Effector memory CD4-positive, alpha-beta T cell (primary cell): ENCODE data around the gene SMIM23.
"Not testable (repeated sequence)": the region's sequence is repeated elsewhere in the genome, so short reads cannot be mapped to it uniquely, and the experiment has no call there.

Experiments used
- DNase-seq, 3 donors: peaks; one replicate each; pipeline ENCODE4 v3.0.0-alpha.2; 2020
- H3K27ac ChIP-seq: 2 replicates; pipeline ENCODE4 v1.7.0; 2013; ENCODE audit warnings: mild to moderate bottlenecking, low read length, moderate library complexity; ENCODE audit not compliant: insufficient read depth, poor library complexity, severe bottlenecking
- H3K27me3 ChIP-seq: replicated peaks from 2 replicates; pipeline ENCODE4 v1.7.0; 2013; ENCODE audit warnings: mild to moderate bottlenecking, low read length; ENCODE audit not compliant: insufficient read depth, control insufficient read depth, poor library complexity, severe bottlenecking
- H3K36me3 ChIP-seq: 2 replicates; pipeline ENCODE4 v1.7.0; 2013; ENCODE audit warnings: mild to moderate bottlenecking, low read length, moderate library complexity; ENCODE audit not compliant: control insufficient read depth, insufficient read depth
- H3K4me1 ChIP-seq: 2 replicates; pipeline ENCODE4 v1.7.0; 2013; ENCODE audit warnings: low read length, mild to moderate bottlenecking; ENCODE audit not compliant: control insufficient read depth, insufficient read depth, poor library complexity, severe bottlenecking
- H3K4me3 ChIP-seq: 2 replicates; pipeline ENCODE4 v1.7.0; 2013; ENCODE audit warnings: low read length, low read depth, mild to moderate bottlenecking; ENCODE audit not compliant: insufficient read depth, poor library complexity, severe bottlenecking
- H3K9me3 ChIP-seq: 2 replicates; pipeline ENCODE4 v1.7.0; 2013; ENCODE audit warnings: mild to moderate bottlenecking, low read length, moderate library complexity; ENCODE audit not compliant: control insufficient read depth

The SMIM23 gene

GRCh38 chr5:171770153-171770552 lies 15.5 kb upstream of the SMIM23 start:
- H3K9me3 ChIP-seq = no peaks in the 10 kb centered on the region
- H3K27me3 ChIP-seq = no peaks in the 10 kb centered on the region
- no peak overlapping the region for H3K4me3 ChIP-seq

GRCh38 chr5:171771856-171772255 lies 13.8 kb upstream of the SMIM23 start:
- Histone ChIP-seq H3K4me3 (no peak overlapping the region), H3K27me3 (no peaks in the 10 kb centered on the region), H3K36me3 (no peaks in the 10 kb centered on the region), H3K4me1 (no peaks in the 10 kb centered on the region), H3K9me3 (no peaks in the 10 kb centered on the region), H3K27ac (no peak overlapping the region)
- no peak for DNase-seq

More at GRCh38 chr5:171770153-171770552, 15.5 kb upstream of the SMIM23 start:
- Histone ChIP-seq H3K4me1 (no peaks in the 10 kb centered on the region), H3K36me3 (no peaks in the 10 kb centered on the region), H3K27ac (no peak overlapping the region)
- DNase-seq = no peak

DNA sequence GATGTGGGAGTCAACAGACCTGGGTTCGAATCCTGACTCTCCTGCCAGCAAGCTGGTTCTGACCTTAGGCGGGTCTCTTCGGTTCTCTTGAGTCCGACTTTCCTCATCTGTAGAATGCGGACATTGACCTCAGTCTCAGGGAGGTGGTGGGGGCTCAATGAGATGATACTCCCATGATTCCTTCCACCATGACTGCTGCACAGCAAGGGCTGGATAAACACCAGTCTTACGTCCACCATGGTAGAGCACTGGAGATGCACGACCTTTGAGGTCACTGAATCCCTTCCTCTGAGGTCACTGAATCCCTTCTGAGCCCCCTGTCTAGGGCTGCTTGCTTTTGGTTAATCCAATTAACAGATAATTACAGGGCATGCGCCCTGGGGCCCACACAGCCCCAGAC lies 12.5 kb upstream of the SMIM23 start:
- no peak overlapping the region for H3K27ac ChIP-seq
- H3K4me3 ChIP-seq = no peak overlapping the region
- no peaks in the 10 kb centered on the region for H3K9me3 ChIP-seq
- H3K27me3 ChIP-seq = no peaks in the 10 kb centered on the region
- no peaks in the 10 kb centered on the region for H3K4me1 ChIP-seq
- no peaks in the 10 kb centered on the region for H3K36me3 ChIP-seq
- no peak for DNase-seq

DNA sequence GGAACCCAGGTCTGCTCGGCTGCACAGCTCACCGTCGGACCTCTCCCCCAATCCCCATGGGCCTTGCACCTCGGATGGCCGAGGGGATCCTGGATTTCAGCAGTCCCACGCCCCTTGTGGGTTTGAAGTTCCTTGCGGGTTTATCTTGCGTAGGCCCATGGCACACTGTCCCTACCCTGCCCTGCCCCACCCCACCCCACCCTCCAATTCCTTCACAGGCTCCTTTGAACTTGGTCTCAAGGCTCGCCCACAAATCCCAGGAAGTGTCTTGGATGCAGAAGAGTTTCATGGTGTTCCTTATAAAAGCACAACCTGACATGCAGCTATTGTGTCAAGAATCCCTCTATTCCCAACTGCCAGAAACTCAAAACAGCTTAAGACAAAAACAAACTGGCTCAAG lies 11.2 kb upstream of the SMIM23 start:
- Histone ChIP-seq H3K4me3 (no peak overlapping the region), H3K9me3 (no peaks in the 10 kb centered on the region), H3K36me3 (no peaks in the 10 kb centered on the region), H3K27ac (no peak overlapping the region), H3K27me3 (no peaks in the 10 kb centered on the region), H3K4me1 (no peaks in the 10 kb centered on the region)
- DNase-seq = no peak

DNA sequence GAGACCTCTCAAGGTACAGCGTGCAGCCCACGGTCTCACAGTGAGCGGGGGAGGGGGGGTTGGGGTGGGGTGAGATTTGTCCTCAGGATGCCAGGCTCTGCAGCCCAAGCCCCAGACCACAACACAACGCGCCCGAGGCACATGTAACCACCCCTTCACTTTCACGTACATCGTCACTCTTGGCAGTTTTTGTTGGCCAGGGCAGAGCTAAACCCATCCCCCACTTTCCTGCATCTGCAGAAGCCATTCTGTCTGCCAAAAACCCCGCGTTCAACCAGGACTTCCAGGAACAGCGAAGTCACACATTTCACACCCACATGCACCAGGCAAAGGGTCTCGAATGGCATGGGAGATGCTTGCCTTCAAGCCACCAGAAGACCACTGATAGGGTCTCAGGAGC lies 9.4 kb upstream of the SMIM23 start:
- Histone ChIP-seq H3K4me3 (no peak overlapping the region), H3K4me1 (no peaks in the 10 kb centered on the region), H3K27me3 (no peaks in the 10 kb centered on the region), H3K27ac (no peak overlapping the region), H3K36me3 (no peaks in the 10 kb centered on the region), H3K9me3 (no peaks in the 10 kb centered on the region)
- no peak for DNase-seq

- H3K9me3 ChIP-seq = no peaks in the 10 kb centered on the region
- no peaks in the 10 kb centered on the region for H3K4me1 ChIP-seq
- H3K27me3 ChIP-seq = no peaks in the 10 kb centered on the region
- no peak overlapping the region for H3K27ac ChIP-seq
- no peaks in the 10 kb centered on the region for H3K36me3 ChIP-seq
- DNase-seq = no peak
- no peak overlapping the region for H3K4me3 ChIP-seq
Observed at GRCh38 chr5:171776770-171777759, 8.6 kb upstream of the SMIM23 start.

DNA sequence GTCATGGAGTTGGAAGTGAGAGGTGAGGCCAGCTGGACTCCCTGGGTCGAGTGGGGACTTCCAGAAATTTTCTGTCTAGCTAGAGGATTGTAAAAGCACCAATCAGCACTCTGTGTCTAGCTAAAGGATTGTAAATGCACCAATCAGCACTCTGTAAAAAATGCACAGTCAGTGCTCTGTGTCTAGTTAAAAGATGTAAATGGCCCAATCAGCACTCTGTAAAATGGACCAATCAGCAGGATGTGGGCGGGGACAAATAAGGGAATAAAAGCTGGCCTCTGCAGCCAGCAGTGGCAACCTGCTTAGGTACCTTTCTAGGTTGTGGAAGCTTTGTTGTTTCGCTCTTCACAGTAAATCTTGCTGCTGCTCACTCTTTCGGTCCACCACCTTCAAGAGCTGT lies 3.9 kb upstream of the SMIM23 start:
- not testable (repeated sequence) for H3K36me3 ChIP-seq, H3K9me3 ChIP-seq, H3K4me1 ChIP-seq, H3K4me3 ChIP-seq, DNase-seq, H3K27me3 ChIP-seq, H3K27ac ChIP-seq

DNA sequence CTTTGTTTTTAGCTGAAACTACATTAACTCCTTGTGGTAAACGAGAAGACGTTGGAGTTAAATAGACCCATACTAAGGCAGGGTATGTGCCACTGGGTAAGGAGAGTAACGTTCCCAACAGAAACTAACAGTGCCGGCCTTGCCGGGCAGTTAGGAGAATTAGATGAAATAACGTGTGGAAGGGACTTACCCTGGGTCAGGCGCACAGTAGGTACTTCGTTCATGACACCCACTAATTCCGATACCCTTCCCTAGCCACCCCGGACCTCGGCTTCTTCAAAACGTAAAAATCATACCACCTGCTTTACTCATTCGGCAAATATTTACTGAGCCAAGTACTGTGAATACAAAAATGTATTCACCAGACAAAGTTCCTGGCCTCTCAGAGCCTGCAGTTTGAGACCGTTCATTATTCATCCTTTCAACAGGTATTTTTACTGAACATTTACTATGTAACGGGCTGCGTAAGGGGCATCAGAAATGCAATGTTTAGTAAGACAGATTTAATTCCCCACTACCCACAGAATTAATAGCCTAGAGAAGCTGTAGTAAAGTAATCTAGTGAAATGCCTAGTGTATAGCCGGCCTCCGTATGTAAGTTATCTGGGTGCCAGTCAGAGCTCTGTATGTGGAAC lies 3.2 kb upstream of the SMIM23 start:
- no peaks in the 10 kb centered on the region for H3K9me3 ChIP-seq

GRCh38 chr5:171783051-171783450 lies 2.6 kb upstream of the SMIM23 start:
- H3K27ac ChIP-seq = no peak overlapping the region
- H3K4me1 ChIP-seq = no peaks in the 10 kb centered on the region
- H3K4me3 ChIP-seq = no peak overlapping the region
- H3K9me3 ChIP-seq = no peaks in the 10 kb centered on the region
- H3K36me3 ChIP-seq = no peaks in the 10 kb centered on the region
- no peak for DNase-seq
- no peaks in the 10 kb centered on the region for H3K27me3 ChIP-seq

More for the DNA sequence above, 3.2 kb upstream of the SMIM23 start:
- H3K27ac ChIP-seq = no peak overlapping the region
- H3K27me3 ChIP-seq = no peaks in the 10 kb centered on the region
- H3K4me3 ChIP-seq = no peak overlapping the region
- H3K4me1 ChIP-seq = no peaks in the 10 kb centered on the region
- no peak for DNase-seq
- H3K36me3 ChIP-seq = no peaks in the 10 kb centered on the region

DNA sequence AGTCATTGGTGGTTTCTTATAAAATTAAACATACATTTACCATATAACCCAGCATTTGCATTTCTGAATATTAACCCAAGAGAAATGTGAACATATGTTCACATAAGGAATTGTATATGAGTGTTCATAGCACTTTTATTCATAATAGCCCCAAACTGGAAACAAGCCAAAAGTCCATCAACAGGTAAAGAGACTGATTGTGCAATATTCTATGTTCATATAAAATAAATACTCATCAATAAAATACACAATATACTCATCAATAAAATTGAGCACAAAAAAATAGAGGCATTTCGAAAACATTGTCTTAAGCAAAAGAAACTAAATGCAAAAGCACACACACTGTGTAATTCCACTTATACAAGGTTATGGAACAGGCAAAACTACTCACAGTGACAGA lies 3.7 kb downstream of the SMIM23 start:
- no peak for DNase-seq
- Histone ChIP-seq H3K9me3 (no peaks in the 10 kb centered on the region), H3K27me3 (no peaks in the 10 kb centered on the region), H3K36me3 (no peaks in the 10 kb centered on the region), H3K27ac (no peak overlapping the region), H3K4me3 (no peak overlapping the region), H3K4me1 (no peaks in the 10 kb centered on the region)
